ENCODE data around the gene RIN3.
A peak's percentile ranks its signal among the peaks of the same experiment; 100 is the strongest.

The RIN3 gene

GRCh38 chr14:92693998-92694795 lies 180.6 kb downstream of the RIN3 start:
- peaks cover 22% of the 10 kb centered on the region for H3K36me3 Mint-ChIP-seq (ENCODE audit: insufficient read depth)
- H3K4me3 Mint-ChIP-seq = no peak overlapping the region
- peaks cover 13 to 14% of the 10 kb centered on the region in 2 donors for H3K4me1 Mint-ChIP-seq (ENCODE audit: low read depth in 2 of 2)
- no peaks in the 10 kb centered on the region for H3K9me3 Mint-ChIP-seq
- no peak for ATAC-seq (replicated peaks)
- DNase-seq = no peak
- peak overlapping the region in 1 of 2 donors; percentile 78 for H3K27ac Mint-ChIP-seq
- H3K27me3 Mint-ChIP-seq = no peaks in the 10 kb centered on the region

GRCh38 chr14:92694807-92695206 lies 181.2 kb downstream of the RIN3 start:
- Mint-ChIP-seq H3K4me3 (no peak overlapping the region), H3K27me3 (no peaks in the 10 kb centered on the region), H3K4me1 (ENCODE audit: low read depth in 2 of 2) (peaks cover 13 to 14% of the 10 kb centered on the region in 2 donors), H3K9me3 (no peaks in the 10 kb centered on the region), H3K36me3 (ENCODE audit: insufficient read depth) (peaks cover 16% of the 10 kb centered on the region), H3K27ac (peak overlapping the region in 1 of 2 donors; percentile 78)
- ATAC-seq (replicated peaks) (no peak), DNase-seq (no peak)

GRCh38 chr14:92695562-92695961 lies 182.0 kb downstream of the RIN3 start:
- H3K4me3 Mint-ChIP-seq = no peak overlapping the region
- ATAC-seq (replicated peaks) (no peak), DNase-seq (no peak)
- no peaks in the 10 kb centered on the region for H3K9me3 Mint-ChIP-seq
- no peaks in the 10 kb centered on the region for H3K27me3 Mint-ChIP-seq
- H3K36me3 Mint-ChIP-seq (ENCODE audit: insufficient read depth) = peaks cover 8% of the 10 kb centered on the region
- peak overlapping the region in 1 of 2 donors; percentile 48 for H3K27ac Mint-ChIP-seq
- H3K4me1 Mint-ChIP-seq (ENCODE audit: low read depth in 2 of 2) = peaks cover 14 to 15% of the 10 kb centered on the region in 2 donors

GRCh38 chr14:92696366-92696765 lies 182.8 kb downstream of the RIN3 start:
- Mint-ChIP-seq H3K4me1 (ENCODE audit: low read depth in 2 of 2) (peaks cover 14 to 15% of the 10 kb centered on the region in 2 donors), H3K4me3 (no peak overlapping the region), H3K9me3 (no peaks in the 10 kb centered on the region), H3K27ac (peak overlapping the region in 1 of 2 donors; percentile 48), H3K27me3 (peaks cover 3 to 5% of the 10 kb centered on the region in 2 donors), H3K36me3 (ENCODE audit: insufficient read depth) (peaks cover 8% of the 10 kb centered on the region)
- no peak for DNase-seq
- ATAC-seq (replicated peaks) = no peak

- Mint-ChIP-seq H3K9me3 (no peaks in the 10 kb centered on the region), H3K4me1 (ENCODE audit: low read depth in 2 of 2) (peaks cover 3 to 9% of the 10 kb centered on the region in 2 donors), H3K27me3 (peaks cover 21 to 24% of the 10 kb centered on the region in 2 donors), H3K4me3 (no peak overlapping the region), H3K36me3 (ENCODE audit: insufficient read depth) (peaks cover 5% of the 10 kb centered on the region), H3K27ac (no peak overlapping the region)
- no peak for ATAC-seq (replicated peaks)
- no peak for DNase-seq
Observed at GRCh38 chr14:92698393-92698792, 184.8 kb downstream of the RIN3 start.

GRCh38 chr14:92701826-92702225 lies 188.2 kb downstream of the RIN3 start:
- H3K36me3 Mint-ChIP-seq (ENCODE audit: insufficient read depth) = peaks cover 7% of the 10 kb centered on the region
- no peaks in the 10 kb centered on the region for H3K9me3 Mint-ChIP-seq
- ATAC-seq (replicated peaks) = no peak

GRCh38 chr14:92702441-92702918 lies 188.9 kb downstream of the RIN3 start:
- peaks cover 7% of the 10 kb centered on the region for H3K36me3 Mint-ChIP-seq (ENCODE audit: insufficient read depth)
- no peaks in the 10 kb centered on the region for H3K9me3 Mint-ChIP-seq
- no peak overlapping the region for H3K4me3 Mint-ChIP-seq
- DNase-seq (no peak), ATAC-seq (replicated peaks) (no peak)
- H3K27ac Mint-ChIP-seq = no peak overlapping the region
- peaks cover 0 to 7% of the 10 kb centered on the region in 2 donors for H3K4me1 Mint-ChIP-seq (ENCODE audit: low read depth in 2 of 2)
- peaks cover 50 to 65% of the 10 kb centered on the region in 2 donors for H3K27me3 Mint-ChIP-seq

More at GRCh38 chr14:92701826-92702225, 188.2 kb downstream of the RIN3 start:
- H3K4me1 Mint-ChIP-seq (ENCODE audit: low read depth in 2 of 2) = peaks cover 0 to 7% of the 10 kb centered on the region in 2 donors
- no peak overlapping the region for H3K27ac Mint-ChIP-seq
- DNase-seq = no peak
- peaks cover 46 to 58% of the 10 kb centered on the region in 2 donors for H3K27me3 Mint-ChIP-seq
- H3K4me3 Mint-ChIP-seq = no peak overlapping the region

- peak overlapping the region in 1 of 2 donors; percentile 60 for H3K27ac Mint-ChIP-seq
- peaks cover 50 to 66% of the 10 kb centered on the region in 2 donors for H3K27me3 Mint-ChIP-seq
- H3K9me3 Mint-ChIP-seq = no peaks in the 10 kb centered on the region
- DNase-seq (no peak), ATAC-seq (replicated peaks) (no peak)
- no peak overlapping the region for H3K4me3 Mint-ChIP-seq
- H3K4me1 Mint-ChIP-seq (ENCODE audit: low read depth in 2 of 2) = peaks cover 0 to 7% of the 10 kb centered on the region in 2 donors
- peaks cover 7% of the 10 kb centered on the region for H3K36me3 Mint-ChIP-seq (ENCODE audit: insufficient read depth)
Observed at GRCh38 chr14:92703516-92703915, 189.9 kb downstream of the RIN3 start.

- peak; percentile 77 for ATAC-seq (replicated peaks)
- peak overlapping the region in 1 of 2 donors; percentile 6 for H3K4me3 Mint-ChIP-seq
Observed at GRCh38 chr14:92704036-92704804, 190.6 kb downstream of the RIN3 start.

GRCh38 chr14:92704821-92705220 lies 191.2 kb downstream of the RIN3 start:
- Mint-ChIP-seq H3K27me3 (peaks cover 55 to 73% of the 10 kb centered on the region in 2 donors), H3K27ac (no peak overlapping the region), H3K36me3 (ENCODE audit: insufficient read depth) (peaks cover 7% of the 10 kb centered on the region), H3K4me1 (ENCODE audit: low read depth in 2 of 2) (peaks cover 0 to 7% of the 10 kb centered on the region in 2 donors), H3K4me3 (peak overlapping the region in 1 of 2 donors; percentile 22), H3K9me3 (no peaks in the 10 kb centered on the region)
- DNase-seq (no peak), ATAC-seq (replicated peaks) (no peak)

More at GRCh38 chr14:92704036-92704804, 190.6 kb downstream of the RIN3 start:
- H3K27me3 Mint-ChIP-seq = peaks cover 50 to 67% of the 10 kb centered on the region in 2 donors
- H3K9me3 Mint-ChIP-seq = no peaks in the 10 kb centered on the region
- peaks cover 0 to 7% of the 10 kb centered on the region in 2 donors for H3K4me1 Mint-ChIP-seq (ENCODE audit: low read depth in 2 of 2)
- peaks cover 7% of the 10 kb centered on the region for H3K36me3 Mint-ChIP-seq (ENCODE audit: insufficient read depth)
- no peak overlapping the region for H3K27ac Mint-ChIP-seq
- DNase-seq = no peak

- no peak for DNase-seq
- Mint-ChIP-seq H3K36me3 (ENCODE audit: insufficient read depth) (peaks cover 7% of the 10 kb centered on the region), H3K27me3 (peaks cover 53 to 71% of the 10 kb centered on the region in 2 donors), H3K4me1 (ENCODE audit: low read depth in 2 of 2) (peaks cover 0 to 5% of the 10 kb centered on the region in 2 donors), H3K27ac (no peak overlapping the region), H3K4me3 (no peak overlapping the region), H3K9me3 (no peaks in the 10 kb centered on the region)
- ATAC-seq (replicated peaks) = no peak
Observed at GRCh38 chr14:92706386-92706785, 192.8 kb downstream of the RIN3 start.

- no peak overlapping the region for H3K4me3 Mint-ChIP-seq
- no peak for DNase-seq
- peaks cover 32 to 41% of the 10 kb centered on the region in 2 donors for H3K27me3 Mint-ChIP-seq
- H3K27ac Mint-ChIP-seq = no peak overlapping the region
- peaks cover 13% of the 10 kb centered on the region for H3K36me3 Mint-ChIP-seq (ENCODE audit: insufficient read depth)
- H3K9me3 Mint-ChIP-seq = no peaks in the 10 kb centered on the region
- no peak for ATAC-seq (replicated peaks)
- peaks cover 0 to 5% of the 10 kb centered on the region in 2 donors for H3K4me1 Mint-ChIP-seq (ENCODE audit: low read depth in 2 of 2)
Observed at GRCh38 chr14:92709340-92710000, 195.9 kb downstream of the RIN3 start.

- Mint-ChIP-seq H3K36me3 (ENCODE audit: insufficient read depth) (peaks cover 10% of the 10 kb centered on the region), H3K4me3 (no peak overlapping the region), H3K9me3 (no peaks in the 10 kb centered on the region), H3K4me1 (ENCODE audit: low read depth in 2 of 2) (peaks cover 0 to 1% of the 10 kb centered on the region in 2 donors), H3K27ac (no peak overlapping the region), H3K27me3 (peaks cover 27 to 36% of the 10 kb centered on the region in 2 donors)
- ATAC-seq (replicated peaks) = no peak
- no peak for DNase-seq
Observed at GRCh38 chr14:92710001-92710341, 196.4 kb downstream of the RIN3 start.
